HG03064 (cell line): ENCODE data around the gene GON7.
A peak's percentile ranks its signal among the peaks of the same experiment; 100 is the strongest.
"Not testable (repeated sequence)": the region's sequence is repeated elsewhere in the genome, so short reads cannot be mapped to it uniquely, and the experiment has no call there.

Experiments
- ATAC-seq: cut with Tn5 transposase; IDR thresholded peaks from one replicate; pipeline ENCODE4 v1.9.1; 2021; ENCODE audit warnings: low read depth; ENCODE audit not compliant: unreplicated experiment

The GON7 gene

GRCh38 chr14:93201155-93201704 lies 5.6 kb downstream of the GON7 start:
- ATAC-seq, result no peak

DNA sequence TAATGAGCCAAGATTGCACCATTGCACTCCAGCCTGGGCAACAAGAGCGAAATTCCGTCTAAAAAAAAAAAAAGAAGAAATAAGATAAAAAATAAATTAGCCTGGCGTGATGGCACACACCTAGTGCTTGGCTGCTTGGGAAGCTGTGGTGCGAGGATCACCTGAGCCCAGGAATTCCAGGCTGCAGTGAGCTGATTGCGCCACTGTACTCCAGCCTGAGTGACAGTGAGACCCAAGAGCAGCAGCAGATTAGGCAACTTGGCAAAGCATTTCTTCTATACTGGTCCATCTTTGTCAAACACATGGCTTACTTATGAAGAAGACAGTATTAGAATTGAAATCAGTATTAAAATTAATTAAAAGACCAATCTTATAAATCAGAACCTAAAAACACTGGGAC lies 6.3 kb downstream of the GON7 start:
- ATAC-seq, result no peak

GRCh38 chr14:93199031-93199430 lies 7.8 kb downstream of the GON7 start:
- ATAC-seq, result no peak

- no peak for ATAC-seq
These were observed 11.4 kb downstream of the GON7 start for GRCh38 chr14:93195316-93195999.

GRCh38 chr14:93186956-93187355 lies 19.9 kb downstream of the GON7 start:
- ATAC-seq, result no peak

GRCh38 chr14:93186466-93186865 lies 20.4 kb downstream of the GON7 start:
- no peak for ATAC-seq

- ATAC-seq, result no peak
These were observed 21.5 kb downstream of the GON7 start for GRCh38 chr14:93185349-93185720.

GRCh38 chr14:93184391-93185348 lies 22.2 kb downstream of the GON7 start, which contains the start of the genes LYSET and MOAP1:
TSS of gene LYSET (plus strand) at chr14:93185317. CDS start at chr14:93185406, 89 bp downstream.
TSS of gene MOAP1 (minus strand) at chr14:93184897. CDS start at chr14:93184242, 655 bp downstream.
- peak; percentile 81 for ATAC-seq

DNA sequence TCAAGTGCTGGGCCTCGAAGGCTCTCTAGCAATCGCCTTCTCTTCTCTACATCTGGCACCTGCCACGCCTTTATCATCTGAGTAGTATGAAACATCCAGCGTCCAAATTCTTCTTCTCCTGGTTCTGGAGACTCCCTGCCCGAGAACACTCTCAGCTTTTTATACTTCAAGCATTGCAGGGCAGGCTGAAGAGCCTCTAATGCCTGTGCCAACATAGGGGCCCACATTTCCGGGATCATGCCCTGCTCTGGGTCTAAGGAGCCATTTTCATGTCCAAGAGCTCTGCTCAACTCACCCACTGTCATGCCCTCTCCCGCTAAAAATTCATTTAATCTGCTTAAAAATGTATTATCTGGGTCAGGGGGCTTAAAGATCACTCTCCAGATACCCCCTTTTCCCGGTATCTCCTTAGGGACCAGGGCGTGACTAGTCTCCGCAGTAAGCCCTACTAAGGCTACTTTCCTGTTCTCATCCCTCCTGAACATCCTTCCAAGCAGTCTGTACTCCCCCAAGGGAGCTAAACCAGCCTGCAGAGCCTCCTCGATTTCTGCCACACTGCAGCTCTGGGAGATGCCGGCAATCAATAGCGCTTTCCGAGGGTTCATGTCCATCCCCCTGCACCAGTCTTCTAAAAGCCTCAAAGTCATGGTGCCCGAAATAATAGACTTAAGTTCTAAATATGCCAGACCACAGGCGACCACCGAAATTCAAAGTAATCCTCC lies 23.1 kb downstream of the GON7 start:
- ATAC-seq, result no peak

DNA sequence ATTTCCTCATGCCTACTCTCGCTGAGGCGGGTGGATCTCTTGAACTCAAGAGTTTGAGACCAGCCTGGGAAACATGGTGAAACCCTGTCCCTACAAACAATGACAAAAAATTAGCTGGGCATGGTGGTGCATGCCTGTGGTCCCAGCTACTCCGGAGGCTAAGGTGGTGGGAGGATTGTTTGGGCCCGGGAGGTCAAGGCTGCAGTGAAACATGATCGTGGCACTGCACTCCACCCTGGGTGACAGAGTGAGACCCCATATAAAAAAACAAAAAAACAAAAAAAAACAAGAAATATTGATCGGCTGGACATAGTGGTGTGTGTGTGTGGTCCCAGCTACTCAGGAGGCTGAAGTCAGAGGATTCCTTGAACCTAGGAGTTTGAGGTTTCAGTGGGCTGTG lies 31.4 kb downstream of the GON7 start:
- ATAC-seq, result no peak

- ATAC-seq, result not testable (repeated sequence)
These were observed 32.1 kb downstream of the GON7 start for GRCh38 chr14:93174731-93175130.

DNA sequence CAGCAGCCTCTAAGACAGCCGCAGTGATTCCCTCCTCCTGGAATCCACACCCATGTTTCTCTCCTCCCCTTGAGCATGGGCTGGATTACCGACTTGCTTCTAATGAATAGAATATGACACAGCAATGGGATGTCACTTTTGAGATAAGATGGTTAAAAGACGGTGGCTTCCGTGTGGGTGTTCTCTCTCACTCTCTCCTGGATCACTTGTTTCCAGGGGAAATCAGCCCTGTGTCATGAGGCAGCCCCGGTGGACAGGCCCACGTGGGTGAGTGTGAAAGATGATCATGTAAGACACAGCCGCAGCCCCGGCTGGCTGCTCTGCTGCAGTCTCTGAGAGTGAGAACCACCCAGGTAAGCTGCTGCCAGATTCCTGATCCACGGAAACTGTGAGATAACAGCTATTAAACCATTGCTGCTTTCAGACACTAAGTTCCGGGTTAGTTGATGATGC lies 32.9 kb downstream of the GON7 start:
- no peak for ATAC-seq

GRCh38 chr14:93171376-93171775 lies 35.5 kb downstream of the GON7 start:
- ATAC-seq, result no peak

DNA sequence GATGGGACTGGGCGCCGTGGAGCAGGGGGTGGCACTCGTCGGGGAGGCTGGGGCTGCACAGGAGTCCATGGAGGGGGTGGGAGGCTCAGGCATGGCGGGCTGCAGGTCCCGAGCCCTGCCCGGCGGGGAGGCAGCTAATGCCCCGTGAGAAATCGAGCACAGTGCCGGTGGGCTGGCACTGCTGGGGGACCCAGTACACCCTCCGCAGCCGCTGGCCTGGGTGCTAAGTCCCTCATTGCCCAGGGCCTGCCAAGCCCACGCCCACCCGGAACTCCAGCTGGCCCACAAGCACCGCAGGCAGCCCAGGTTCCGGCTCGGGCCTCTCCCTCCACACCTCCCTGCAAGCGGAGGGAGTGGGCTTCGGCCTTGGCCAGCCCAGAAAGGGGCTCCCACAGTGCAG lies 36.7 kb downstream of the GON7 start:
- ATAC-seq, result not testable (repeated sequence)

DNA sequence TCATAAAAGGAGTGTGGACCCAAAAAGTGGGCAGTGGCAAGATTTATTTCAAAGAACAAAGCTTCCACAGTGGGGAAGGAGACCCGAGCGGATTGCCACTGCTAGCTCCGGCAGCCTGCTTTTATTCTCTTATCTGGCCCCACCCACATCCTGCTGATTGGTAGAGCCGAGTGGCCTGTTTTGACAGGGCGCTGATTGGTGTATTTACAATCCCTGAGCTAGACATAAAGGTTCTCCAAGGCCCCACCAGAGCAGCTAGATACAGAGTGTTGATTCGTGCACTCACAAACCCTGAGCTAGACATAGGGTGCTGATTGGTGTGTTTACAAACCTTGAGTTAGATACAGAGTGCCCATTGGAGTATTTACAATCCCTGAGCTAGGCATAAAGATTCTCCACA lies 37.2 kb downstream of the GON7 start:
- ATAC-seq, result not testable (repeated sequence)

GRCh38 chr14:93168610-93169009 lies 38.3 kb downstream of the GON7 start:
- ATAC-seq, result not testable (repeated sequence)

DNA sequence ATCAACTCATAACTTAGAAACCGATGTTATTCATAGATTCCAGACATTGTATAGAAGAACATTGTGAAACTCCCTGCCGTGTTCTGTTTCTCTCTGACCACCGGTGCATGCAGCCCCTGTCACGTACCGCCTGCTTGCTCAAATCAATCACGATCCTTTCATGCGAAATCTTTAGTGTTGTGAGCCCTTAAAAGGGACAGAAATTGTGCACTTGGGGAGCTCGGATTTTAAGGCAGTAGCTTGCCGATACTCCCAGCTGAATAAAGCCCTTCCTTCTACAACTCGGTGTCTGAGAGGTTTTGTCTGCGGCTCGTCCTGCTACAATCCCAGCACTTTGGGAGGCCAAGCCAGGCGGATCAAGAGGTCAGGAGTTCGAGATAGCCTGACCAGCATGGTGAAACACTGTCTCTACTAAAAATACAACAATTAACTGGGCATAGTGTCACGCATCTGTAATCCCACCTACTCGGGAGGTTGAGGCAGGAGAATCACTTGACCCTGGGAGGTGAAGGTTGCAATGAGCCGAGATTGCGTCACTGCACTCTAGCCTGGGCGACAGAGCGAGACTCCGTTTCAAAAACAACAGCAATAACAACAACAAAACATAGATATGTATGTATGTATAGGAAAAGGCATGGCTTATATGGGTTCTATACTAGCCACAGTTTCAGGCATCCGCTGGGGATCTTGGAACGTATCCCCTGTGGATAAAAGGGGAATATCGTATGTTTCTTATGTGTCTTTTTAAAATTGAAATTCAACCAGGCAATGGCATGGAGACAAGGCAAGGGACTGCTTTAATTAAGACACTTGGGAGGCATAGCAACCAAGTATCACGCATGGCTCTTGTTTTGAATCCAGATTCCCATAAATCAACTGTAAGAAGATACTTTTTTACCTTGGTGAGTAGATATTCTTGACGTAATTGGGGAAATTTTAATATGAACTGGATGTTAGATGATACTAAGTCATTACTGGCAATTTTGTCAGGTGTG lies 41.3 kb downstream of the GON7 start:
- ATAC-seq, result not testable (repeated sequence)

- no peak for ATAC-seq
These were observed 43.3 kb downstream of the GON7 start for GRCh38 chr14:93163564-93163963.

DNA sequence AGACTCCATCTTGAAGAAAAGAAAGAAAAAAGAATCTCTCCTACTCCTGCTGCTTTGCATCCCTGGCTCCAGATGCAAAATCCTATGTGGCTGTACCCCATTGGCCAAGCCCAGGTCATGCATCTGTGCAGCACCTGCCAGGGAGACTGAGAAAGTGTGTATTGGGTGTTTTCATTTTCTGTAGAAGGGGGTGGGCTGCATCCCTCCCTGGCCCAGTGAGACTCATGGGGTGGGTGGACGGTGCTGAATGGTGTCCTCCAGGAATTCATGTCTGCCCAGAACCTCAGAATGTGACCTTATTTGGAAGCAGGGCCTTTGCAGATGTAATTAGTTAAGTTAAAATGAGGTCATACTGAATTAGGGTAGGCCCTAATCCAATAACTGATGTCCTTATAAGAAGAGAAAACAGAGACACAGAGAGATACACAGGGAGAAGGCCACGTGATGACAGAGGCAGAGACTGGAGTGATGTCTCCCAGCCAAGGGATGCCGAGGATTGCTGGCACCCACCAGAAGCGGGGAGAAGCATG lies 45.4 kb downstream of the GON7 start:
- ATAC-seq, result no peak
